Lower leg skin (tissue), 4 donors: ENCODE measurements around the gene MEIOB. TPM values are rescaled to one million over a fixed set of nuclear protein-coding genes. Genes with fewer than 3 reads are reported as not detected.

Experiments
- DNase-seq, 2 donors: peaks; one replicate each; pipeline ENCODE4 v3.0.0-alpha.2; 2019; ENCODE audit warnings: low spot score in 2 of 2
- H3K4me3 ChIP-seq: fragments of 200-600 bp; sonication (generic); 2 replicates; pipeline ENCODE4 v1.5.1; 2017; ENCODE audit warnings: mild to moderate bottlenecking, low read depth; ENCODE audit not compliant: poor library complexity, severe bottlenecking
- CTCF ChIP-seq, 3 donors: fragments of 450-650 bp; IDR thresholded peaks; one replicate each; pipeline ENCODE4 v1.5.1; 2016; ENCODE audit warnings: antibody characterized with exemption in 3 of 3, mild to moderate bottlenecking in 3 of 3, moderate library complexity in 2 of 3
- POLR2A ChIP-seq, 2 donors: fragments of 450-650 bp; IDR thresholded peaks; one replicate each; pipeline ENCODE4 v1.6.1; 2016 to 2017; ENCODE audit warnings: antibody characterized with exemption in 2 of 2, mild to moderate bottlenecking in 1 of 2, moderate library complexity in 1 of 2
- WGBS, 2 donors: methylation state at CpG; one replicate each; pipeline ENCODE4 v1.1.5; 2018; 5-methylcytosine and 5-hydroxymethylcytosine counted together
- intact Hi-C: fragments of 100-400 bp; cut with DNase I; formaldehyde crosslinking; loops from one replicate; pipeline ENCODE4 v1.15.0; 2023; ENCODE audit warnings: low total_unique reads
- total RNA-seq, 4 donors: library from RNA; depleted of rRNA; stranded (reverse); fragments of >200 nt; gene quantifications; one replicate each; pipeline ENCODE4 v1.1.0, GENCODE V29; 2016

Gene MEIOB
- total RNA-seq, 4 donors from 2014 or later: 0.42 TPM; not detected in 3

DNA sequence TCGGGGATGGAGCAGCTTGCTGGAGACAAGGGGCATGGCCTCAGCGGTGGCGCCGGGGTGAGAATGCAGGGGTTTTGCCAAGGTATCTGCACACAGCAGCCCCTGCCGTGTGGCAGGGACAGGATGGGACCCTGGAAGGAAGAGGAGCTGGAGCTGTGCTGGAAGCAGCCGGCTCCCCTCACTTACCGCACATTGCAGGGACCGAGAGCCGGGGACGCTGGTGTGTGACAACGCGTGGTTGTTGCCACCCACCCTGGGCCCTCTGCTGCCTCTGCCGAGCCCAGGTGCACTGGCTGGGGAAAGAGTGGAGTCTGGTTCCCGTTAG lies 86.2 kb downstream of the MEIOB start:
- no peak for DNase-seq
- TF ChIP-seq POLR2A (IDR thresholded peaks at IDR 0.05): no peak
- no peak for TF ChIP-seq CTCF (IDR thresholded peaks at IDR 0.05)
- 90 to 93% methylated on average over 12 to 14 of the region's 14 CpGs for WGBS, 2 donors
- no peak overlapping the region for H3K4me3 ChIP-seq
- intact Hi-C loops: no loop called here

DNA sequence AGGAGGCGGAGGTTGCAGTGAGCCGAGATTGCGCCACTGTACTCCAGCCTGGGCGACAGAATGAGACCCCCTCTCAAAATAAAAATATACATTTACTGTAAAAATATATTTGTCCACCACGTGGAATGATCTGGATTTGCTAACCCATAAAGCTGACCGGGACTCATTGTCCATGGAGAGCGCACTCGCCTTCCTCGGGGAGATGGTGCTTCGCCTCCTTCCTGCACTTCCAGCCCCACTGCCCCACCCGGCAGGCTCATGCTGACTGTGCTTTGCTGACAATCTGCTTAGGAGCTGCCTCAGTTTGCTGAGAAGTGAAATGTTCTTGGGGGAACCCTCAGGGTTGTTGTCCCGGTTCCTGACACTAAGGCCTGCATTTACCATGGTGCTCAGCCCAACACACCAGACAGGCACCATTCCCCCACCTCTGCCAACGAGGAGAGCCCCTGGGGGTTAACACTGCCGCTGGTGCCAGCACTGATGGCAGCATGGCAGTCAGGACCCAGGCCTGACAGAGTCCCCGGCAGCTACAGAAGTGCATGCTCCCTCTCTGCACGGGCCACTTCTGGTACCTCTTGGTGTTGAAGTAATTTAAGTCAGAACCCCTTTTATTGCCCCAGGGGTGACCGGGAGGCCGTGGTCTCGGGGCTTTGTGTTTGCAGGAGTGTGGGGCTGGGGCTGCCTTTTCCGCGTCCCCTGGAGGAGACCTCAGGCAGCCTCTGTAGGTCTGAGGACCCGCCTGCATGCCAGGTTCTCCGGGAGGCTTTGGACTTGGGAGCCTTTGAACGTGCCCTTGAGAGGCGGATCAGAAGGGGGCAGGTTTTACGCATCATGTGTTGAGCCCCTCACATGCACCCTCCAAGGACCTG lies 86.8 kb downstream of the MEIOB start:
- H3K4me3 ChIP-seq: no peak overlapping the region
- WGBS, 2 donors: 79 to 84% methylated on average over 26 of the region's 26 CpGs
- intact Hi-C loops: no loop called here
- TF ChIP-seq CTCF (IDR thresholded peaks at IDR 0.05) (no peak), POLR2A (IDR thresholded peaks at IDR 0.05) (no peak)
- DNase-seq: no peak

Other genes starting within 250 kb of the MEIOB start
- 10 to 100 TPM; 23.3 to 40.1 (median 38.1) TPM for gene JPT2, start 193.9 kb downstream of the MEIOB start, total RNA-seq
- gene MAPK8IP3, start 166.0 kb downstream of the MEIOB start, total RNA-seq: 10 to 100 TPM; 59.9 to 95.8 (median 62.9) TPM
- 10 to 100 TPM; 77.7 to 98.4 (median 85.8) TPM for gene NME3, start 100.6 kb downstream of the MEIOB start, total RNA-seq
- 10 to 100 TPM in 3 of 4 donors, 1 to 10 TPM in 1; 7.6 to 22.3 (median 13.0) TPM for gene EME2, start 99.4 kb downstream of the MEIOB start, total RNA-seq
- 100 to 1,000 TPM in 3 of 4 donors, 10 to 100 TPM in 1; 90.9 to 126 (median 105) TPM for gene MRPS34, start 99.0 kb downstream of the MEIOB start, total RNA-seq
- 100 to 1,000 TPM; 146 to 238 (median 172) TPM for gene SPSB3, start 89.6 kb downstream of the MEIOB start, total RNA-seq
- gene NUBP2, start 89.2 kb downstream of the MEIOB start, total RNA-seq: 100 to 1,000 TPM in 1 of 4 donors, 10 to 100 TPM in 3; 79.7 to 108 (median 91.3) TPM
- gene IGFALS, start 78.5 kb downstream of the MEIOB start, total RNA-seq: under 1 TPM; 0.59 to 0.69 (median 0.64) TPM
- 100 to 1,000 TPM in 1 of 4 donors, 10 to 100 TPM in 3; 57.8 to 104 (median 89.0) TPM for gene HAGH, start 45.3 kb downstream of the MEIOB start, total RNA-seq
- gene FAHD1, start 45.0 kb downstream of the MEIOB start, total RNA-seq: 10 to 100 TPM; 46.2 to 89.0 (median 62.3) TPM
- gene HS3ST6, start 46.3 kb upstream of the MEIOB start, total RNA-seq: 100 to 1,000 TPM; 103 to 153 (median 120) TPM
- gene MSRB1, start 71.0 kb upstream of the MEIOB start, total RNA-seq: 10 to 100 TPM; 18.7 to 44.3 (median 31.7) TPM
- gene RPL3L, start 82.5 kb upstream of the MEIOB start, total RNA-seq: 1 to 10 TPM in 1 of 4 donors, not detected in 3; 1.6 TPM
- 100 to 1,000 TPM; 183 to 245 (median 217) TPM for gene NDUFB10, start 87.4 kb upstream of the MEIOB start, total RNA-seq
- gene RPS2, start 92.7 kb upstream of the MEIOB start, total RNA-seq: 1,000 to 10,000 TPM; 2,603 to 4,441 (median 3,196) TPM
- gene RNF151, start 94.7 kb upstream of the MEIOB start, total RNA-seq: not detected
- 100 to 1,000 TPM in 2 of 4 donors, 10 to 100 TPM in 2; 60.8 to 114 (median 83.7) TPM for gene TBL3, start 99.9 kb upstream of the MEIOB start, total RNA-seq
- gene NOXO1, start 109.3 kb upstream of the MEIOB start, total RNA-seq: 1 to 10 TPM in 1 of 4 donors, under 1 TPM in 1, not detected in 2; 0.23 to 1.2 TPM
- 10 to 100 TPM in 3 of 4 donors, 1 to 10 TPM in 1; 9.7 to 14.4 (median 11.6) TPM for gene GFER, start 112.0 kb upstream of the MEIOB start, total RNA-seq
- 1 to 10 TPM in 1 of 4 donors, under 1 TPM in 2, not detected in 1; 0.72 to 1.1 (median 0.78) TPM for gene SYNGR3, start 117.8 kb upstream of the MEIOB start, total RNA-seq
- gene ZNF598, start 137.7 kb upstream of the MEIOB start, total RNA-seq: 100 to 1,000 TPM in 2 of 4 donors, 10 to 100 TPM in 2; 56.1 to 117 (median 86.5) TPM
- gene NPW, start 147.6 kb upstream of the MEIOB start, total RNA-seq: 1 to 10 TPM in 2 of 4 donors, under 1 TPM in 1, not detected in 1; 0.38 to 3.9 (median 1.6) TPM
- 10 to 100 TPM; 11.9 to 30.6 (median 27.3) TPM for gene NHERF2, start 154.7 kb upstream of the MEIOB start, total RNA-seq
- gene NTHL1, start 175.7 kb upstream of the MEIOB start, total RNA-seq: 10 to 100 TPM in 3 of 4 donors, 1 to 10 TPM in 1; 5.8 to 29.9 (median 21.5) TPM
- gene TSC2, start 175.8 kb upstream of the MEIOB start, total RNA-seq: 100 to 1,000 TPM in 1 of 4 donors, 10 to 100 TPM in 3; 56.7 to 130 (median 65.1) TPM